Neural cell (in vitro differentiated cells): ENCODE measurements around the gene CRY2. TPM values are rescaled to one million over a fixed set of nuclear protein-coding genes. Genes with fewer than 3 reads are reported as not detected.

Experiments used
- H2AFZ ChIP-seq: fragments of 200-600, 300-800 bp; sonication (generic), shearing (Covaris generic); 2 replicates; pipeline ENCODE4 v1.6.0; 2014; ENCODE audit warnings: low read depth, mild to moderate bottlenecking, antibody characterized with exemption, low read length, moderate library complexity
- H3F3A ChIP-seq: fragments of 200-600 bp; shearing (Covaris generic); 2 replicates; pipeline ENCODE4 v1.6.1; 2016; ENCODE audit warnings: mild to moderate bottlenecking, moderate library complexity, mixed read lengths, antibody characterized with exemption, low read length; ENCODE audit not compliant: insufficient read depth, poor library complexity, severe bottlenecking
- H3K27ac ChIP-seq: fragments of 200-600, 300-800 bp; sonication (generic), shearing (Covaris generic); 2 replicates; pipeline ENCODE4 v1.5.1; 2014; ENCODE audit warnings: mild to moderate bottlenecking, low read length, moderate library complexity
- H3K27me3 ChIP-seq: fragments of 300-800, 200-600 bp; sonication (generic), shearing (Covaris generic); 2 replicates; pipeline ENCODE4 v1.6.0; 2014; ENCODE audit warnings: mild to moderate bottlenecking, low read depth, low read length, moderate library complexity; ENCODE audit not compliant: insufficient read depth
- H3K36me3 ChIP-seq: fragments of 300-800, 200-600 bp; sonication (generic), shearing (Covaris generic); 2 replicates; pipeline ENCODE4 v1.5.1; 2014; ENCODE audit warnings: mild to moderate bottlenecking, antibody characterized with exemption, low read length, moderate library complexity; ENCODE audit not compliant: insufficient read depth
- H3K4me2 ChIP-seq: fragments of 300-800, 200-600 bp; sonication (generic), shearing (Covaris generic); 2 replicates; pipeline ENCODE4 v1.6.0; 2014; ENCODE audit warnings: mild to moderate bottlenecking, low read length
- H3K4me3 ChIP-seq: fragments of 300-800, 200-600 bp; sonication (generic), shearing (Covaris generic); 2 replicates; pipeline ENCODE4 v1.5.1; 2014; ENCODE audit warnings: mild to moderate bottlenecking, low read length, moderate library complexity
- H3K79me2 ChIP-seq: fragments of 200-600 bp; shearing (Covaris generic); replicated peaks from 2 replicates; pipeline ENCODE4 v1.6.0; 2014; ENCODE audit warnings: mild to moderate bottlenecking, low read length, moderate library complexity; ENCODE audit not compliant: insufficient read depth
- H3K9ac ChIP-seq: fragments of 300-800, 200-600 bp; sonication (generic), shearing (Covaris generic); 2 replicates; pipeline ENCODE4 v1.6.1; 2016; ENCODE audit warnings: mild to moderate bottlenecking, low read length, mixed read lengths
- H3K9me2 ChIP-seq: fragments of 200-600 bp; shearing (Covaris generic); 2 replicates; pipeline ENCODE4 v1.6.1; 2016; ENCODE audit warnings: mild to moderate bottlenecking, low read length, mixed read lengths; ENCODE audit not compliant: insufficient read depth
- H3K9me3 ChIP-seq: fragments of 200-600, 300-800 bp; sonication (generic), shearing (Covaris generic); 2 replicates; pipeline ENCODE4 v1.6.1; 2016; ENCODE audit warnings: mild to moderate bottlenecking, mixed run types, low read length, moderate library complexity, mixed read lengths
- H4K20me1 ChIP-seq: fragments of 200-600 bp; shearing (Covaris generic); 2 replicates; pipeline ENCODE4 v1.6.1; 2016; ENCODE audit warnings: mild to moderate bottlenecking, mixed run types; ENCODE audit not compliant: insufficient read depth
- CTCF ChIP-seq: fragments of 450-650 bp; IDR thresholded peaks from 2 replicates; pipeline ENCODE4 v1.5.1; 2014; ENCODE audit warnings: antibody characterized with exemption, mild to moderate bottlenecking, moderate library complexity; ENCODE audit not compliant: poor library complexity, severe bottlenecking
- EP300 ChIP-seq: fragments of 450-650 bp; conservative IDR thresholded peaks from 2 replicates; pipeline ENCODE4 v1.6.1; 2014; ENCODE audit warnings: antibody characterized with exemption, mild to moderate bottlenecking, moderate library complexity; ENCODE audit not compliant: poor library complexity, severe bottlenecking
- EZH2 ChIP-seq: fragments of 200-600, 300-800 bp; shearing (Covaris generic), sonication (generic); IDR thresholded peaks from 2 replicates; pipeline ENCODE4 v1.6.1; 2014; ENCODE audit warnings: antibody characterized with exemption, low read length, borderline replicate concordance, mild to moderate bottlenecking; ENCODE audit not compliant: insufficient read depth, poor library complexity, severe bottlenecking
- MXI1 ChIP-seq: fragments of 450-650 bp; conservative IDR thresholded peaks from 2 replicates; pipeline ENCODE4 v1.6.1; 2014; ENCODE audit warnings: antibody characterized with exemption, mild to moderate bottlenecking; ENCODE audit not compliant: poor library complexity, severe bottlenecking
- POLR2AphosphoS5 ChIP-seq: IDR thresholded peaks from 2 replicates; pipeline ENCODE4 v1.6.1; 2012
- RAD21 ChIP-seq: fragments of 450-650 bp; conservative IDR thresholded peaks from 2 replicates; pipeline ENCODE4 v1.6.1; 2014; ENCODE audit warnings: antibody characterized with exemption, mild to moderate bottlenecking, moderate library complexity
- REST ChIP-seq: IDR thresholded peaks from 2 replicates; pipeline ENCODE4 v1.6.1; 2012; ENCODE audit warnings: borderline replicate concordance
- SMC3 ChIP-seq: fragments of 450-650 bp; conservative IDR thresholded peaks from 2 replicates; pipeline ENCODE4 v1.6.1; 2014; ENCODE audit warnings: antibody characterized with exemption, mild to moderate bottlenecking, moderate library complexity; ENCODE audit not compliant: poor library complexity
- TAF1 ChIP-seq: IDR thresholded peaks from 2 replicates; pipeline ENCODE4 v1.6.1; 2012; ENCODE audit warnings: low read depth
- polyA plus RNA-seq: library from polyadenylated mRNA; depleted of rRNA; stranded (reverse); fragments of >200 nt; gene quantifications from 2 replicates; pipeline ENCODE4 v1.2.3, GENCODE V29; 2014

The CRY2 gene
- polyA plus RNA-seq, 1 donor from 2014 or later = 27.8 TPM

- TF ChIP-seq CTCF = no peak
These were observed 16.7 kb upstream of the CRY2 start (continued) for GRCh38 chr11:45830596-45830995.

GRCh38 chr11:45832811-45833441, 14.3 kb upstream of the CRY2 start:
- H3K4me2 ChIP-seq = no peak overlapping the region
- H4K20me1 ChIP-seq = no peaks in the 10 kb centered on the region
- no peaks in the 10 kb centered on the region for H3K9me3 ChIP-seq
- no peaks in the 10 kb centered on the region for H3K36me3 ChIP-seq
- no peak overlapping the region for H3K27ac ChIP-seq
- no peak for TF ChIP-seq MXI1
- no peak for TF ChIP-seq CTCF
- no peak for TF ChIP-seq EZH2
- no peak for TF ChIP-seq EP300
- no peak for TF ChIP-seq TAF1
- no peak for TF ChIP-seq POLR2AphosphoS5
- TF ChIP-seq RAD21 = no peak
- no peak for TF ChIP-seq REST
- TF ChIP-seq SMC3 = no peak
- no peak overlapping the region for H2AFZ ChIP-seq
- H3K79me2 ChIP-seq = no peaks in the 10 kb centered on the region
- no peaks in the 10 kb centered on the region for H3K27me3 ChIP-seq
- no peak overlapping the region for H3K9ac ChIP-seq
- no peaks in the 10 kb centered on the region for H3F3A ChIP-seq
- no peaks in the 10 kb centered on the region for H3K9me2 ChIP-seq
- no peak overlapping the region for H3K4me3 ChIP-seq
